Measurements from ENCODE around the gene GAS1. TPM values are rescaled to one million over a fixed set of nuclear protein-coding genes. Genes with fewer than 3 reads are reported as not detected.

GAS1 gene
- total RNA-seq, 6 donors from 2014 or later: 5.5 to 25.6 (median 12.5) TPM

- Histone ChIP-seq H3K27ac (no peak overlapping the region), H3K36me3 (no peaks in the 10 kb centered on the region), H3K4me3 (no peak overlapping the region), H3K4me1 (no peaks in the 10 kb centered on the region), H3K9me3 (no peaks in the 10 kb centered on the region), H3K27me3 (no peaks in the 10 kb centered on the region)
- DNase-seq (no peak), ATAC-seq (ENCODE audit: low FRiP score in 2 of 2) (no peak)
- WGBS, 2 donors: 69 to 73% methylated on average over 15 of the region's 15 CpGs
- TF ChIP-seq CTCF (IDR thresholded peaks at IDR 0.05) (no peak), EP300 (IDR thresholded peaks at IDR 0.05) (no peak), POLR2AphosphoS5 (IDR thresholded peaks at IDR 0.05) (no peak), POLR2A (IDR thresholded peaks at IDR 0.05) (no peak)
Measured at GRCh38 chr9:86921151-86921923, 26.0 kb downstream of the GAS1 start.

- 78 to 79% methylated on average over 3 of the region's 3 CpGs for WGBS, 2 donors
- ATAC-seq (ENCODE audit: low FRiP score in 2 of 2) (no peak), DNase-seq (no peak)
- H3K27me3 ChIP-seq: no peaks in the 10 kb centered on the region
- no peaks in the 10 kb centered on the region for H3K4me1 ChIP-seq
- H3K9me3 ChIP-seq: no peaks in the 10 kb centered on the region
- no peak overlapping the region for H3K27ac ChIP-seq
- no peaks in the 10 kb centered on the region for H3K36me3 ChIP-seq
- TF ChIP-seq POLR2A (IDR thresholded peaks at IDR 0.05) (no peak), EP300 (IDR thresholded peaks at IDR 0.05) (no peak), CTCF (IDR thresholded peaks at IDR 0.05) (no peak), POLR2AphosphoS5 (IDR thresholded peaks at IDR 0.05) (no peak)
- no peak overlapping the region for H3K4me3 ChIP-seq
Measured at GRCh38 chr9:86918556-86918955, 28.8 kb downstream of the GAS1 start.

- DNase-seq: no peak
- Histone ChIP-seq H3K27me3 (no peaks in the 10 kb centered on the region), H3K4me3 (no peak overlapping the region), H3K36me3 (no peaks in the 10 kb centered on the region), H3K4me1 (no peaks in the 10 kb centered on the region), H3K9me3 (peaks cover 0 to 7% (median 3%) of the 10 kb centered on the region in 4 donors), H3K27ac (no peak overlapping the region)
- no peak for ATAC-seq (ENCODE audit: low FRiP score in 2 of 2)
- 92 to 97% methylated on average over 3 of the region's 3 CpGs for WGBS, 2 donors
- no peak for TF ChIP-seq EP300 (IDR thresholded peaks at IDR 0.05)
- TF ChIP-seq POLR2A (IDR thresholded peaks at IDR 0.05): no peak
- TF ChIP-seq CTCF (IDR thresholded peaks at IDR 0.05): no peak
- TF ChIP-seq POLR2AphosphoS5 (IDR thresholded peaks at IDR 0.05): no peak
Measured at GRCh38 chr9:86912210-86912609, 35.1 kb downstream of the GAS1 start.

GRCh38 chr9:86909388-86909787 lies 37.9 kb downstream of the GAS1 start:
- peaks cover 0 to 7% (median 5%) of the 10 kb centered on the region in 4 donors for H3K9me3 ChIP-seq
- no peak for TF ChIP-seq POLR2AphosphoS5 (IDR thresholded peaks at IDR 0.05)
- TF ChIP-seq EP300 (IDR thresholded peaks at IDR 0.05): no peak
- no peak for ATAC-seq (ENCODE audit: low FRiP score in 2 of 2)
- no peak for DNase-seq
- H3K27me3 ChIP-seq: no peaks in the 10 kb centered on the region
- no peak overlapping the region for H3K27ac ChIP-seq
- 88 to 96% methylated on average over 2 of the region's 2 CpGs for WGBS, 2 donors
- no peaks in the 10 kb centered on the region for H3K36me3 ChIP-seq
- H3K4me3 ChIP-seq: no peak overlapping the region
- no peaks in the 10 kb centered on the region for H3K4me1 ChIP-seq

GRCh38 chr9:86908261-86908660 lies 39.0 kb downstream of the GAS1 start:
- peaks cover 0 to 6% (median 0%) of the 10 kb centered on the region in 4 donors for H3K27me3 ChIP-seq
- TF ChIP-seq EP300 (IDR thresholded peaks at IDR 0.05) (no peak), POLR2AphosphoS5 (IDR thresholded peaks at IDR 0.05) (no peak)

GRCh38 chr9:86907346-86907745 lies 40.0 kb downstream of the GAS1 start:
- H3K27me3 ChIP-seq: peaks cover 0 to 13% (median 0%) of the 10 kb centered on the region in 4 donors
- DNase-seq: no peak
- ATAC-seq (ENCODE audit: low FRiP score in 2 of 2): no peak

More at GRCh38 chr9:86908261-86908660, 39.0 kb downstream of the GAS1 start:
- ATAC-seq (ENCODE audit: low FRiP score in 2 of 2): no peak
- Histone ChIP-seq H3K27ac (no peak overlapping the region), H3K4me3 (no peak overlapping the region), H3K4me1 (no peaks in the 10 kb centered on the region), H3K36me3 (no peaks in the 10 kb centered on the region), H3K9me3 (peaks cover 0 to 7% (median 5%) of the 10 kb centered on the region in 4 donors)
- WGBS, 2 donors: 88% methylated on average over 3 of the region's 3 CpGs
- DNase-seq: no peak

More at GRCh38 chr9:86907346-86907745, 40.0 kb downstream of the GAS1 start:
- TF ChIP-seq POLR2AphosphoS5 (IDR thresholded peaks at IDR 0.05) (no peak), POLR2A (IDR thresholded peaks at IDR 0.05) (no peak), CTCF (IDR thresholded peaks at IDR 0.05) (no peak), EP300 (IDR thresholded peaks at IDR 0.05) (no peak)
- Histone ChIP-seq H3K36me3 (no peaks in the 10 kb centered on the region), H3K27ac (no peak overlapping the region), H3K4me1 (peaks cover 0 to 6% (median 2%) of the 10 kb centered on the region in 4 donors), H3K9me3 (peaks cover 0 to 7% (median 5%) of the 10 kb centered on the region in 4 donors), H3K4me3 (no peak overlapping the region)
- WGBS, 2 donors: 43 to 44% methylated on average over 1 of the region's 1 CpG
